Heart left ventricle (tissue), 13 donors: ENCODE results near the gene DNAJB4.

Source experiments
- POLR2A ChIP-seq, 2 donors: fragments of 450-650 bp; IDR thresholded peaks; one replicate each; pipeline ENCODE4 v1.6.1; 2017; ENCODE audit warnings: antibody characterized with exemption in 2 of 2, mild to moderate bottlenecking in 2 of 2, moderate library complexity in 2 of 2
- TF ChIP-seq, protein P1 (sequence below), 12 donors: fragments of 200-600 bp; sonication (generic) in 4 of 12; IDR thresholded peaks; one replicate each; pipeline versions ENCODE4 v1.5.0 to v1.8.0; 2018 to 2022; ENCODE audit warnings: antibody characterized with exemption in 12 of 12, mild to moderate bottlenecking in 5 of 12
- donor health status: ischemic (EF 13 %, LVEDD 7.1; RV severe dilation, severe dysfunction).
- donor health status: DM: no; HTN: yes; CAD: no.
- donor health status: DM: no; HTN: no; CAD: no.
- donor health status: ischemic (EF 25% LVEDD 6.9; RV normal size, moderate dysfunction).
- donor health status: ischemic (EF 25% LVEDD 5.7; RV mildly dilated, moderate dysfunction).
- donor health status: ischemic (EF 35%, LVEDD 5.7; RV mildly dilated, moderate dysfunction).
- donor health status: nonischemic (EF 11% LVEDD 7.7; RV severe dilation, severe dysfunction).
- donor health status: DM: yes; HTN: yes; CAD: no.
- donor health status: PGD.
- donor health status: ischemic (EF 29% LVEDD 5.4; RV normal size, mild dysfunction).
- donor health status: nonischemic (EF 23%, LVEDD 6.1; RV moderate dilation, normal function).

- TF ChIP-seq, protein P1, sequence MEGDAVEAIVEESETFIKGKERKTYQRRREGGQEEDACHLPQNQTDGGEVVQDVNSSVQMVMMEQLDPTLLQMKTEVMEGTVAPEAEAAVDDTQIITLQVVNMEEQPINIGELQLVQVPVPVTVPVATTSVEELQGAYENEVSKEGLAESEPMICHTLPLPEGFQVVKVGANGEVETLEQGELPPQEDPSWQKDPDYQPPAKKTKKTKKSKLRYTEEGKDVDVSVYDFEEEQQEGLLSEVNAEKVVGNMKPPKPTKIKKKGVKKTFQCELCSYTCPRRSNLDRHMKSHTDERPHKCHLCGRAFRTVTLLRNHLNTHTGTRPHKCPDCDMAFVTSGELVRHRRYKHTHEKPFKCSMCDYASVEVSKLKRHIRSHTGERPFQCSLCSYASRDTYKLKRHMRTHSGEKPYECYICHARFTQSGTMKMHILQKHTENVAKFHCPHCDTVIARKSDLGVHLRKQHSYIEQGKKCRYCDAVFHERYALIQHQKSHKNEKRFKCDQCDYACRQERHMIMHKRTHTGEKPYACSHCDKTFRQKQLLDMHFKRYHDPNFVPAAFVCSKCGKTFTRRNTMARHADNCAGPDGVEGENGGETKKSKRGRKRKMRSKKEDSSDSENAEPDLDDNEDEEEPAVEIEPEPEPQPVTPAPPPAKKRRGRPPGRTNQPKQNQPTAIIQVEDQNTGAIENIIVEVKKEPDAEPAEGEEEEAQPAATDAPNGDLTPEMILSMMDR (IDR thresholded peaks at IDR 0.05) = no peak
- TF ChIP-seq POLR2A (IDR thresholded peaks at IDR 0.05) = no peak
Measured at GRCh38 chr1:78005755-78006154, 1.0 kb downstream of the DNAJB4 start.
